WTC11 (cell line): Measurements from ENCODE around the gene ZBP1. TPM values are rescaled to one million over a fixed set of nuclear protein-coding genes. Genes with fewer than 3 reads are reported as not detected.

Experiments used
- ATAC-seq: fragments of 200-7000 bp; cut with Tn5 transposase; 2 replicates; pipeline ENCODE4 v1.10.0; 2021; ENCODE audit warnings: mild to moderate bottlenecking, moderate library complexity
- CTCF ChIA-PET: fragments of 300-600 bp; sonication (Branson Sonifier 250); formaldehyde crosslinking; loops from one replicate; lab custom pipeline; 2021; ENCODE audit warnings: antibody characterized with exemption; lab: Charles Lee
- POLR2A ChIA-PET: fragments of 350-600 bp; sonication (Branson Sonifier 250); formaldehyde crosslinking; loops from one replicate; lab custom pipeline; 2021; ENCODE audit warnings: antibody characterized with exemption; lab: Charles Lee
- DNase-seq: peaks from one replicate; pipeline ENCODE4 v3.0.0; 2021; ENCODE audit warnings: low spot score
- H3K27ac Mint-ChIP-seq: 2 replicates; pipeline ENCODE4 v1.8.0; 2021; ENCODE audit warnings: mixed read lengths
- H3K27me3 Mint-ChIP-seq: 2 replicates; pipeline ENCODE4 v1.8.0; 2021; ENCODE audit warnings: low read depth, mild to moderate bottlenecking, moderate library complexity, mixed read lengths
- H3K36me3 Mint-ChIP-seq: 2 replicates; pipeline ENCODE4 v1.8.0; 2021; ENCODE audit warnings: mixed read lengths
- H3K4me1 Mint-ChIP-seq: 2 replicates; pipeline ENCODE4 v1.8.0; 2022; ENCODE audit warnings: mixed read lengths
- H3K4me3 Mint-ChIP-seq: 2 replicates; pipeline ENCODE4 v1.8.0; 2021; ENCODE audit warnings: mild to moderate bottlenecking, moderate library complexity, mixed read lengths
- H3K9me3 Mint-ChIP-seq: 2 replicates; pipeline ENCODE4 v1.8.0; 2021; ENCODE audit warnings: mixed read lengths
- EMX1 ChIP-seq: fragments of 250-450 bp; sonication (Bioruptor Pico); IDR thresholded peaks from 2 replicates; pipeline ENCODE4 v1.8.0; 2021; ENCODE audit warnings: mild to moderate bottlenecking
- FOXJ3 ChIP-seq: sonication (generic); formaldehyde crosslinking; IDR thresholded peaks from 2 replicates; pipeline ENCODE4 v1.9.0; 2021; ENCODE audit warnings: missing genetic modification reagents, mild to moderate bottlenecking, borderline replicate concordance
- GABPB1 ChIP-seq: sonication (generic); formaldehyde crosslinking; IDR thresholded peaks from 2 replicates; pipeline ENCODE4 v1.8.1; 2023; ENCODE audit warnings: mild to moderate bottlenecking, missing genetic modification reagents
- RORB ChIP-seq: fragments of 250-450 bp; sonication (Bioruptor Pico); IDR thresholded peaks from 2 replicates; pipeline ENCODE4 v1.9.0; 2021; ENCODE audit warnings: mild to moderate bottlenecking
- SMAD3 ChIP-seq: sonication (generic); formaldehyde crosslinking; IDR thresholded peaks from 2 replicates; pipeline ENCODE4 v1.8.0; 2022; ENCODE audit warnings: missing genetic modification reagents, mild to moderate bottlenecking, borderline replicate concordance
- TEAD1 ChIP-seq: sonication (generic); formaldehyde crosslinking; IDR thresholded peaks from 2 replicates; pipeline ENCODE4 v1.8.0; 2022; ENCODE audit warnings: mild to moderate bottlenecking, missing genetic modification reagents
- ZNF219 ChIP-seq: sonication (generic); formaldehyde crosslinking; IDR thresholded peaks from 2 replicates; pipeline ENCODE4 v1.8.0; 2023; ENCODE audit warnings: missing genetic modification reagents, mild to moderate bottlenecking, borderline replicate concordance
- ZNF317 ChIP-seq: sonication (generic); formaldehyde crosslinking; IDR thresholded peaks from 2 replicates; pipeline ENCODE4 v1.8.1; 2023; ENCODE audit warnings: low read depth, mild to moderate bottlenecking, moderate library complexity, missing genetic modification reagents, borderline replicate concordance
- ZNF396 ChIP-seq: fragments of 250-450 bp; sonication (Bioruptor Pico); IDR thresholded peaks from 2 replicates; pipeline ENCODE4 v1.8.0; 2021; ENCODE audit warnings: mild to moderate bottlenecking, moderate library complexity, borderline replicate concordance
- total RNA-seq: library from RNA; stranded (reverse); gene quantifications from 3 replicates; pipeline ENCODE4 v1.2.3, GENCODE V29; 2021
- TF ChIP-seq, protein P1 (sequence below): sonication (generic); formaldehyde crosslinking; IDR thresholded peaks from 2 replicates; pipeline ENCODE4 v1.8.0; 2023; ENCODE audit warnings: mild to moderate bottlenecking, missing genetic modification reagents
- TF ChIP-seq, protein P2 (sequence below): sonication (generic); formaldehyde crosslinking; conservative IDR thresholded peaks from 2 replicates; pipeline ENCODE4 v1.8.1; 2022; ENCODE audit warnings: mild to moderate bottlenecking, missing genetic modification reagents
- TF ChIP-seq, protein P3 (sequence below): sonication (generic); formaldehyde crosslinking; IDR thresholded peaks from 2 replicates; pipeline ENCODE4 v1.8.1; 2023; ENCODE audit warnings: mild to moderate bottlenecking, moderate library complexity, missing genetic modification reagents
- TF ChIP-seq, protein P4 (sequence below): fragments of 250-450 bp; sonication (Bioruptor Pico); IDR thresholded peaks from 2 replicates; pipeline ENCODE4 v2.1.2; 2022; ENCODE audit warnings: mild to moderate bottlenecking, moderate library complexity
- TF ChIP-seq, protein P5 (sequence below): sonication (generic); formaldehyde crosslinking; IDR thresholded peaks from 2 replicates; pipeline ENCODE4 v1.8.1; 2022; ENCODE audit warnings: low read depth, missing genetic modification reagents, borderline replicate concordance
- TF ChIP-seq, protein P6 (sequence below): fragments of 250-450 bp; sonication (Bioruptor Pico); IDR thresholded peaks from 2 replicates; pipeline ENCODE4 v1.9.0; 2021; ENCODE audit warnings: mild to moderate bottlenecking

The ZBP1 gene
- total RNA-seq, 1 experiment from 2014 or later: not detected

DNA sequence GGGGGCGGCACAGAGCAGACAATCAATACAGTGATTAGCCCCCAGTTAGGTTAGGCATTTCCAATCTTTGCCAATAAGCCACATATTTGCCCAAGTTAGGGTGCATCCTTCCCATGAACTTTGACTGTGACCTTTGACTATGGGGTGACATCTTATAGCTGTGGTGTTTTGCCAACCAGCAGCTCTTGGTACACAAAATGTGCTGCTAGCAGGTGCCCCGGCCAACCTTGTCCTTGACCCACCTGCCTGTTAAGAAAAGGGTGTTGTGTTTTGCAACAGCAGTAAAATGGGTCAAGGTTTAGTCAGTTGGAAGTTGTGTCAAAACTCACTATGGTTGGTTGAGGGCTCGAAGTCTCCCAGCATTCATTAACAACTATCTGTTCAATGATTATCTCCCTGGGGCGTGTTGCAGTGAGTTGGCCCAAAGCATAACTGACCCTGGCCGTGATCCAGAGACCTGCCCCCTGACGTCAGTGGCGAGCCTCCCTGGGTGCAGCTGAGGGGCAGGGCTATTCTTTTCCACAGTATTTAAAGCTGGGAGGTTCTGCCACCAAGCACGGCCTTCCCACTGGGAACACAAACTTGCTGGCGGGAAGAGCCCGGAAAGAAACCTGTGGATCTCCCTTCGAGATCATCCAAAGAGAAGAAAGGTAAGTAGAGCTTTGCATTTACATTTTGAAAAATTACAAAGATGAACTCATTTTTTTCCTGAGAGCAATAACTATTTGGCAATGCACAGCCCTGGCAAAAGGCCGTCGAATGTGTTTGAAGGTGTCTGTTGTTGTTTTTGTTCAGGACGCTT lies 59.5 kb downstream of the ZBP1 start, which contains the start of gene PCK1:
Gene PCK1, plus strand, starts transcription at position 557 of the 802 bp plus-strand sequence. CDS start 302 bp downstream, outside the sequence.
- Mint-ChIP-seq H3K4me1 (no peaks in the 10 kb centered on the region), H3K4me3 (no peak within 1 kb of the TSS), H3K27ac (no peak within 1 kb of the TSS), H3K27me3 (no peaks in the 10 kb centered on the region), H3K9me3 (no peaks in the 10 kb centered on the region), H3K36me3 (no peaks in the 10 kb centered on the region)
- no peak for TF ChIP-seq RORB (CRISPR knock-in tag)
- no peak for TF ChIP-seq ZNF396
- TF ChIP-seq, protein P1, sequence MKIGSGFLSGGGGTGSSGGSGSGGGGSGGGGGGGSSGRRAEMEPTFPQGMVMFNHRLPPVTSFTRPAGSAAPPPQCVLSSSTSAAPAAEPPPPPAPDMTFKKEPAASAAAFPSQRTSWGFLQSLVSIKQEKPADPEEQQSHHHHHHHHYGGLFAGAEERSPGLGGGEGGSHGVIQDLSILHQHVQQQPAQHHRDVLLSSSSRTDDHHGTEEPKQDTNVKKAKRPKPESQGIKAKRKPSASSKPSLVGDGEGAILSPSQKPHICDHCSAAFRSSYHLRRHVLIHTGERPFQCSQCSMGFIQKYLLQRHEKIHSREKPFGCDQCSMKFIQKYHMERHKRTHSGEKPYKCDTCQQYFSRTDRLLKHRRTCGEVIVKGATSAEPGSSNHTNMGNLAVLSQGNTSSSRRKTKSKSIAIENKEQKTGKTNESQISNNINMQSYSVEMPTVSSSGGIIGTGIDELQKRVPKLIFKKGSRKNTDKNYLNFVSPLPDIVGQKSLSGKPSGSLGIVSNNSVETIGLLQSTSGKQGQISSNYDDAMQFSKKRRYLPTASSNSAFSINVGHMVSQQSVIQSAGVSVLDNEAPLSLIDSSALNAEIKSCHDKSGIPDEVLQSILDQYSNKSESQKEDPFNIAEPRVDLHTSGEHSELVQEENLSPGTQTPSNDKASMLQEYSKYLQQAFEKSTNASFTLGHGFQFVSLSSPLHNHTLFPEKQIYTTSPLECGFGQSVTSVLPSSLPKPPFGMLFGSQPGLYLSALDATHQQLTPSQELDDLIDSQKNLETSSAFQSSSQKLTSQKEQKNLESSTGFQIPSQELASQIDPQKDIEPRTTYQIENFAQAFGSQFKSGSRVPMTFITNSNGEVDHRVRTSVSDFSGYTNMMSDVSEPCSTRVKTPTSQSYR (CRISPR knock-in tag): no peak
- TF ChIP-seq ZNF317: no peak
- TF ChIP-seq, protein P2, sequence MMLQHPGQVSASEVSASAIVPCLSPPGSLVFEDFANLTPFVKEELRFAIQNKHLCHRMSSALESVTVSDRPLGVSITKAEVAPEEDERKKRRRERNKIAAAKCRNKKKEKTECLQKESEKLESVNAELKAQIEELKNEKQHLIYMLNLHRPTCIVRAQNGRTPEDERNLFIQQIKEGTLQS (CRISPR knock-in tag): no peak
- no peak for TF ChIP-seq EMX1
- DNase-seq (no peak), ATAC-seq (no peak)
- CTCF ChIA-PET: interaction anchor here (1.1 to 1.6 kb wide), 2 partner anchors 13 to 34 kb away, joined by 3 to 5 read pairs; no protein-coding TSS in a partner anchor
- POLR2A ChIA-PET: no interaction called here

DNA sequence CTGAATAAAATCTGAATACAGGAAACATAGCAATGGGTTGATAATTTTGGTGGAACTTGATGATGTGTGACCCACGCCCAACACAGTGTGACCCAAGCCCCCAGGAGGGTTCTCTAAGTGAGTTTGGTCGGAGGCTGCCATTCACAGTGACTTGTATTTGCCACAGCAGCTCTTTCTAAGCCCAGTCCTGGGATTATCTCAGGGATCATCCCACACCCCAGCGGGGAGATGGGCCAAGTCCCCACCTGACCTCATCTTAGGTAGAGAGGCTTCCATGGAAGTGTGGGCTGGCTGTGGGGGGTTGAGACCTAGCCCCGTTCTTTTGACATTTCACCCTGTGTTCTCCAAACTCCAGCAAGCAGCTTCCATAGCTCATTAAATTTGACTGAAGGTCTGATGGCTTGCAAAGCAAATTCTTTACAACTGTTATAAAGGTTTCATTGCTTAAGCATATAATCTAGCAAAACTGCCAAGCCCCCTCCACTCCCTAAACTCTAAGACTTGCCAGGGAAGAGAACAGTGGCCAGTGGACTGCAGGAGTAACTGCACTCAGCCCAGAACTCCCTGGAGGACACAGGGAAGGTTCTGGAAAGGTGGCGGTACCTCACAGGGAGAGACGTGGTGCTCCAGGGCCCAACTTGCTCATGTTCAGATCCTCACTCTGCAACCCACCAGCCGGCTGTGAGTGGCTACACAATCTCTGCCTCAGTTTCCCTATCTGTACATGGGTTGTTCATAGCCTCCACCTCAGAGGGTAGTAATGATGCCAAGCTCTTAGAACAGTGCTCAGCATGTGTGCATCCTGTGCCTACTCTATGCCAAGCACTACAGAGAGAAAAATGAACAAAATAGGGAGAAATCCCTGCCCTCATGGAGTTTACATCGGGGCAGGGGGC lies 60.3 kb downstream of the ZBP1 start:
- CTCF ChIA-PET: interaction anchor here (1.6 kb wide), 1 partner anchor 14 kb away, joined by 5 read pairs; no protein-coding TSS in a partner anchor
- no peaks in the 10 kb centered on the region for H3K27me3 Mint-ChIP-seq

More for the DNA sequence above, 60.3 kb downstream of the ZBP1 start:
- DNase-seq (no peak), ATAC-seq (no peak)
- TF ChIP-seq, protein P3, sequence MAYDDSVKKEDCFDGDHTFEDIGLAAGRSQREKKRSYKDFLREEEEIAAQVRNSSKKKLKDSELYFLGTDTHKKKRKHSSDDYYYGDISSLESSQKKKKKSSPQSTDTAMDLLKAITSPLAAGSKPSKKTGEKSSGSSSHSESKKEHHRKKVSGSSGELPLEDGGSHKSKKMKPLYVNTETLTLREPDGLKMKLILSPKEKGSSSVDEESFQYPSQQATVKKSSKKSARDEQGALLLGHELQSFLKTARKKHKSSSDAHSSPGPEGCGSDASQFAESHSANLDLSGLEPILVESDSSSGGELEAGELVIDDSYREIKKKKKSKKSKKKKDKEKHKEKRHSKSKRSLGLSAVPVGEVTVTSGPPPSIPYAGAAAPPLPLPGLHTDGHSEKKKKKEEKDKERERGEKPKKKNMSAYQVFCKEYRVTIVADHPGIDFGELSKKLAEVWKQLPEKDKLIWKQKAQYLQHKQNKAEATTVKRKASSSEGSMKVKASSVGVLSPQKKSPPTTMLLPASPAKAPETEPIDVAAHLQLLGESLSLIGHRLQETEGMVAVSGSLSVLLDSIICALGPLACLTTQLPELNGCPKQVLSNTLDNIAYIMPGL (CRISPR knock-in tag): no peak
- TF ChIP-seq FOXJ3 (CRISPR knock-in tag) (no peak), SMAD3 (CRISPR knock-in tag) (no peak), ZNF219 (no peak), TEAD1 (CRISPR knock-in tag) (no peak), GABPB1 (CRISPR knock-in tag) (no peak)
- TF ChIP-seq, protein P4, sequence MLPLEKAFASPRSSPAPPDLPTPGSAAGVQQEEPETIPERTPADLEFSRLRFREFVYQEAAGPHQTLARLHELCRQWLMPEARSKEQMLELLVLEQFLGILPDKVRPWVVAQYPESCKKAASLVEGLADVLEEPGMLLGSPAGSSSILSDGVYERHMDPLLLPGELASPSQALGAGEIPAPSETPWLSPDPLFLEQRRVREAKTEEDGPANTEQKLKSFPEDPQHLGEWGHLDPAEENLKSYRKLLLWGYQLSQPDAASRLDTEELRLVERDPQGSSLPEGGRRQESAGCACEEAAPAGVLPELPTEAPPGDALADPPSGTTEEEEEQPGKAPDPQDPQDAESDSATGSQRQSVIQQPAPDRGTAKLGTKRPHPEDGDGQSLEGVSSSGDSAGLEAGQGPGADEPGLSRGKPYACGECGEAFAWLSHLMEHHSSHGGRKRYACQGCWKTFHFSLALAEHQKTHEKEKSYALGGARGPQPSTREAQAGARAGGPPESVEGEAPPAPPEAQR (CRISPR knock-in tag): no peak
- TF ChIP-seq, protein P5, sequence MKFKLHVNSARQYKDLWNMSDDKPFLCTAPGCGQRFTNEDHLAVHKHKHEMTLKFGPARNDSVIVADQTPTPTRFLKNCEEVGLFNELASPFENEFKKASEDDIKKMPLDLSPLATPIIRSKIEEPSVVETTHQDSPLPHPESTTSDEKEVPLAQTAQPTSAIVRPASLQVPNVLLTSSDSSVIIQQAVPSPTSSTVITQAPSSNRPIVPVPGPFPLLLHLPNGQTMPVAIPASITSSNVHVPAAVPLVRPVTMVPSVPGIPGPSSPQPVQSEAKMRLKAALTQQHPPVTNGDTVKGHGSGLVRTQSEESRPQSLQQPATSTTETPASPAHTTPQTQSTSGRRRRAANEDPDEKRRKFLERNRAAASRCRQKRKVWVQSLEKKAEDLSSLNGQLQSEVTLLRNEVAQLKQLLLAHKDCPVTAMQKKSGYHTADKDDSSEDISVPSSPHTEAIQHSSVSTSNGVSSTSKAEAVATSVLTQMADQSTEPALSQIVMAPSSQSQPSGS (CRISPR knock-in tag): no peak
- TF ChIP-seq, protein P6, sequence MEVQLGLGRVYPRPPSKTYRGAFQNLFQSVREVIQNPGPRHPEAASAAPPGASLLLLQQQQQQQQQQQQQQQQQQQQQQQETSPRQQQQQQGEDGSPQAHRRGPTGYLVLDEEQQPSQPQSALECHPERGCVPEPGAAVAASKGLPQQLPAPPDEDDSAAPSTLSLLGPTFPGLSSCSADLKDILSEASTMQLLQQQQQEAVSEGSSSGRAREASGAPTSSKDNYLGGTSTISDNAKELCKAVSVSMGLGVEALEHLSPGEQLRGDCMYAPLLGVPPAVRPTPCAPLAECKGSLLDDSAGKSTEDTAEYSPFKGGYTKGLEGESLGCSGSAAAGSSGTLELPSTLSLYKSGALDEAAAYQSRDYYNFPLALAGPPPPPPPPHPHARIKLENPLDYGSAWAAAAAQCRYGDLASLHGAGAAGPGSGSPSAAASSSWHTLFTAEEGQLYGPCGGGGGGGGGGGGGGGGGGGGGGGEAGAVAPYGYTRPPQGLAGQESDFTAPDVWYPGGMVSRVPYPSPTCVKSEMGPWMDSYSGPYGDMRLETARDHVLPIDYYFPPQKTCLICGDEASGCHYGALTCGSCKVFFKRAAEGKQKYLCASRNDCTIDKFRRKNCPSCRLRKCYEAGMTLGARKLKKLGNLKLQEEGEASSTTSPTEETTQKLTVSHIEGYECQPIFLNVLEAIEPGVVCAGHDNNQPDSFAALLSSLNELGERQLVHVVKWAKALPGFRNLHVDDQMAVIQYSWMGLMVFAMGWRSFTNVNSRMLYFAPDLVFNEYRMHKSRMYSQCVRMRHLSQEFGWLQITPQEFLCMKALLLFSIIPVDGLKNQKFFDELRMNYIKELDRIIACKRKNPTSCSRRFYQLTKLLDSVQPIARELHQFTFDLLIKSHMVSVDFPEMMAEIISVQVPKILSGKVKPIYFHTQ (CRISPR knock-in tag): no peak
- H3K36me3 Mint-ChIP-seq: no peaks in the 10 kb centered on the region
- no peaks in the 10 kb centered on the region for H3K4me1 Mint-ChIP-seq
- POLR2A ChIA-PET: no interaction called here
- H3K4me3 Mint-ChIP-seq: no peak overlapping the region
- H3K27ac Mint-ChIP-seq: no peak overlapping the region
- H3K9me3 Mint-ChIP-seq: no peaks in the 10 kb centered on the region
